Liver (tissue), 3 donors: ENCODE measurements around the gene CARD9.

ENCODE experiments used
- HNF4G ChIP-seq: IDR thresholded peaks from 2 replicates; pipeline ENCODE4 v1.6.1; 2016; ENCODE audit warnings: antibody characterized with exemption
- MAX ChIP-seq: IDR thresholded peaks from 2 replicates; pipeline ENCODE4 v1.6.1; 2016; ENCODE audit warnings: antibody characterized with exemption
- RAD21 ChIP-seq, 2 donors: IDR thresholded peaks; 2 replicates each; pipeline ENCODE4 v1.6.1; 2016; ENCODE audit warnings: antibody characterized with exemption in 2 of 2, mild to moderate bottlenecking in 2 of 2
- REST ChIP-seq: IDR thresholded peaks from 2 replicates; pipeline ENCODE4 v1.6.1; 2016; ENCODE audit warnings: antibody characterized with exemption, mild to moderate bottlenecking
- RXRA ChIP-seq, 2 donors: IDR thresholded peaks; 2 replicates each; pipeline ENCODE4 v1.6.1; 2017 to 2018; ENCODE audit warnings: antibody characterized with exemption in 2 of 2, mild to moderate bottlenecking in 1 of 2
- SP1 ChIP-seq: IDR thresholded peaks from 2 replicates; pipeline ENCODE4 v1.6.1; 2018; ENCODE audit warnings: antibody characterized with exemption, mild to moderate bottlenecking
- YY1 ChIP-seq: IDR thresholded peaks from 2 replicates; pipeline ENCODE4 v1.6.1; 2016; ENCODE audit warnings: antibody characterized with exemption, mild to moderate bottlenecking
- ZBTB33 ChIP-seq: IDR thresholded peaks from 2 replicates; pipeline ENCODE4 v1.6.1; 2016; ENCODE audit warnings: antibody characterized with exemption
- TF ChIP-seq, protein P1 (sequence below): fragments of 150-350 bp; IDR thresholded peaks from 2 replicates; pipeline ENCODE4 v1.5.1; 2017; ENCODE audit warnings: improper control_type of control experiment, low read depth, low read length; ENCODE audit not compliant: missing input control
- donor health status: healthy.
- donor health status: healthy.

GRCh38 chr9:136329636-136330405 lies 43.6 kb downstream of the CARD9 start:
- no peak for TF ChIP-seq YY1
- TF ChIP-seq, protein P1, sequence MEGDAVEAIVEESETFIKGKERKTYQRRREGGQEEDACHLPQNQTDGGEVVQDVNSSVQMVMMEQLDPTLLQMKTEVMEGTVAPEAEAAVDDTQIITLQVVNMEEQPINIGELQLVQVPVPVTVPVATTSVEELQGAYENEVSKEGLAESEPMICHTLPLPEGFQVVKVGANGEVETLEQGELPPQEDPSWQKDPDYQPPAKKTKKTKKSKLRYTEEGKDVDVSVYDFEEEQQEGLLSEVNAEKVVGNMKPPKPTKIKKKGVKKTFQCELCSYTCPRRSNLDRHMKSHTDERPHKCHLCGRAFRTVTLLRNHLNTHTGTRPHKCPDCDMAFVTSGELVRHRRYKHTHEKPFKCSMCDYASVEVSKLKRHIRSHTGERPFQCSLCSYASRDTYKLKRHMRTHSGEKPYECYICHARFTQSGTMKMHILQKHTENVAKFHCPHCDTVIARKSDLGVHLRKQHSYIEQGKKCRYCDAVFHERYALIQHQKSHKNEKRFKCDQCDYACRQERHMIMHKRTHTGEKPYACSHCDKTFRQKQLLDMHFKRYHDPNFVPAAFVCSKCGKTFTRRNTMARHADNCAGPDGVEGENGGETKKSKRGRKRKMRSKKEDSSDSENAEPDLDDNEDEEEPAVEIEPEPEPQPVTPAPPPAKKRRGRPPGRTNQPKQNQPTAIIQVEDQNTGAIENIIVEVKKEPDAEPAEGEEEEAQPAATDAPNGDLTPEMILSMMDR: no peak
- TF ChIP-seq SP1: no peak
- TF ChIP-seq RXRA (IDR thresholded peaks at IDR 0.05): no peak
- no peak for TF ChIP-seq MAX
- TF ChIP-seq RAD21 (IDR thresholded peaks at IDR 0.05): no peak
- no peak for TF ChIP-seq HNF4G
- TF ChIP-seq REST: no peak
- no peak for TF ChIP-seq ZBTB33
